ENCODE data around the gene EFCAB9. TPM values are rescaled to one million over a fixed set of nuclear protein-coding genes. Genes with fewer than 3 reads are reported as not detected.

Gene EFCAB9
- total RNA-seq, 4 donors from 2014 or later: not detected

DNA sequence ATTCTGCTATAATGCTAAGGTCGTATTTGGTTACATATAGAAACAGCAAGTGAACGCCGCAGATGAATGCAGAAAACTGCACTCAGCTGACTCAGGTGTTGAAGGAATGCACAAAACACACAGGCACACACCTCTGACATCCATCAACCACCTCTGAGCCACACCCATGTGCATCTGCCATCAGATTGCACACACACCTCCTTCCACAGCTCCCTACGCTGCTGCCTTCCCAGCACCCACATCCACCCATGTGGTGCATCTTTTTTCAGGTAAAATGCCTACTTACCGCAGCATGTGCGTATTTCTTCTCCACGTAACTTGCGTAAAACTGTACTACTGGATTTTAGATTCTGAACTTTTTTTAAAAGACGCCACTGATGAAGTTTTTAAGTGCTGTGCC lies 13.0 kb upstream of the EFCAB9 start:
- H3K27me3 ChIP-seq: no peaks in the 10 kb centered on the region
- no peaks in the 10 kb centered on the region for H3K9me3 ChIP-seq
- H3K4me1 ChIP-seq: peaks cover 9 to 65% (median 16%) of the 10 kb centered on the region in 3 donors
- intact Hi-C loops (cut with DNase I): no loop called here
- H3K27ac ChIP-seq: no peak overlapping the region
- DNase-seq: no peak
- TF ChIP-seq, protein P1, sequence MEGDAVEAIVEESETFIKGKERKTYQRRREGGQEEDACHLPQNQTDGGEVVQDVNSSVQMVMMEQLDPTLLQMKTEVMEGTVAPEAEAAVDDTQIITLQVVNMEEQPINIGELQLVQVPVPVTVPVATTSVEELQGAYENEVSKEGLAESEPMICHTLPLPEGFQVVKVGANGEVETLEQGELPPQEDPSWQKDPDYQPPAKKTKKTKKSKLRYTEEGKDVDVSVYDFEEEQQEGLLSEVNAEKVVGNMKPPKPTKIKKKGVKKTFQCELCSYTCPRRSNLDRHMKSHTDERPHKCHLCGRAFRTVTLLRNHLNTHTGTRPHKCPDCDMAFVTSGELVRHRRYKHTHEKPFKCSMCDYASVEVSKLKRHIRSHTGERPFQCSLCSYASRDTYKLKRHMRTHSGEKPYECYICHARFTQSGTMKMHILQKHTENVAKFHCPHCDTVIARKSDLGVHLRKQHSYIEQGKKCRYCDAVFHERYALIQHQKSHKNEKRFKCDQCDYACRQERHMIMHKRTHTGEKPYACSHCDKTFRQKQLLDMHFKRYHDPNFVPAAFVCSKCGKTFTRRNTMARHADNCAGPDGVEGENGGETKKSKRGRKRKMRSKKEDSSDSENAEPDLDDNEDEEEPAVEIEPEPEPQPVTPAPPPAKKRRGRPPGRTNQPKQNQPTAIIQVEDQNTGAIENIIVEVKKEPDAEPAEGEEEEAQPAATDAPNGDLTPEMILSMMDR (IDR thresholded peaks at IDR 0.05): no peak
- no peak for TF ChIP-seq POLR2A (IDR thresholded peaks at IDR 0.05)
- 92% methylated on average over 9 of the region's 9 CpGs for WGBS, 2 donors
- no peak overlapping the region for H3K4me3 ChIP-seq
- no peaks in the 10 kb centered on the region for H3K36me3 ChIP-seq

DNA sequence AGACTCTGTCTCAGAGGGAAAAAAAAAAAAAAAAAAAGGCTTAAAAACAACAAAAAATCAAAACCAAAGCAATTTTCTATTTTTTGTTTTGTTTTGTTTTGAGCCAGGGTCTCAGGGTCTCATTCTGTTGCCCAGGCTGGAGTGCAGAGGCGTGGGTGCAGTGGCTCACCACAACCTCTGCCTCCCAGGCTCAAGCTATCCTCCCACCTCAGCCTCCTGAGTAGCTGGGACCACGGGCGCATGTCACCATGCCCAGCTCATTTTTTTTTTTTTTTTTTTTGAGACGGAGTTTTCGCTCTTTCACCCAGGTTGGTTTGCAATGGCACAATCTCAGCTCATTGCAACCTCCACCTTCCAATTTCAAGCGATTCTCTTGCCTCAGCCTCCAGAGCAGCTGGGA lies 11.7 kb upstream of the EFCAB9 start:
- no peak for DNase-seq
- no peak for TF ChIP-seq POLR2A (IDR thresholded peaks at IDR 0.05)
- TF ChIP-seq, protein P1 (IDR thresholded peaks at IDR 0.05): no peak
- Histone ChIP-seq H3K9me3 (no peaks in the 10 kb centered on the region), H3K4me1 (peaks cover 22 to 68% (median 29%) of the 10 kb centered on the region in 3 donors), H3K4me3 (no peak overlapping the region), H3K27me3 (no peaks in the 10 kb centered on the region), H3K36me3 (no peaks in the 10 kb centered on the region), H3K27ac (no peak overlapping the region)
- intact Hi-C loops (cut with DNase I): no loop called here
- WGBS, 2 donors: 82 to 95% methylated on average over 5 to 6 of the region's 6 CpGs

DNA sequence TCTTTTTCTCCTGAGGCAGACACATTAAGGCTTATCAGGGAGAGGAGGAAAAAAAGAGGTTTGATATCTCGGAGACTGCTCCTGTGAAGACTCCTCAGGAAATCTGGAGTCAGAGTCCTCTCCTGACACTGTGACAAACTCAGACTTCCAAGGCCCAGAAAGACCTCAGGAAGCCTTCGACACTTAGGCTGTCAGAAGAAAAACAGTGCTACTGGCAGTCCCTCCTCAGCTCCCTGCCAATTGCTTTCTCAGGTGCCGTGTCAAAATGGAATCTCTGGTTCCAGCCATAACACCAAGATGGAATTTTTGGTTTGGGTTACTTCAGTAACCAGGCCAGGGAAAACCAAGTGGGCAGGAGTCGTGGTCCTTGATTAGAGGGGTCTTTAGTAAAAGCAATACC lies 10.1 kb upstream of the EFCAB9 start:
- H3K4me1 ChIP-seq: peaks cover 22 to 69% (median 30%) of the 10 kb centered on the region in 3 donors
- H3K9me3 ChIP-seq: no peaks in the 10 kb centered on the region
- DNase-seq: no peak
- no peaks in the 10 kb centered on the region for H3K27me3 ChIP-seq
- no peaks in the 10 kb centered on the region for H3K36me3 ChIP-seq
- H3K4me3 ChIP-seq: no peak overlapping the region
- H3K27ac ChIP-seq: peak overlapping the region in 2 of 4 donors; percentile 34 to 89
- 84 to 91% methylated on average over 4 of the region's 4 CpGs for WGBS, 2 donors
- intact Hi-C loops (cut with DNase I): no loop called here
- no peak for TF ChIP-seq POLR2A (IDR thresholded peaks at IDR 0.05)
- TF ChIP-seq, protein P1 (IDR thresholded peaks at IDR 0.05): no peak

GRCh38 chr5:172185096-172185461 lies 8.9 kb upstream of the EFCAB9 start:
- 64 to 66% methylated on average over 10 of the region's 10 CpGs for WGBS, 2 donors
- peaks cover 22 to 62% (median 23%) of the 10 kb centered on the region in 3 donors for H3K4me1 ChIP-seq
- TF ChIP-seq, protein P1 (IDR thresholded peaks at IDR 0.05): no peak
- TF ChIP-seq POLR2A (IDR thresholded peaks at IDR 0.05): no peak
- intact Hi-C loops (cut with DNase I): loop anchor here (5.0 kb wide), 1 partner anchor 78 kb away; no protein-coding TSS in a partner anchor
- peak overlapping the region; percentile 27 to 92 (median 85) for H3K27ac ChIP-seq
- peaks cover 0 to 7% (median 0%) of the 10 kb centered on the region in 4 donors for H3K27me3 ChIP-seq
- peak overlapping the region in 3 of 4 donors; percentile 59 to 87 (median 84) for H3K4me3 ChIP-seq
- H3K9me3 ChIP-seq: no peaks in the 10 kb centered on the region
- H3K36me3 ChIP-seq: no peaks in the 10 kb centered on the region
- no peak for DNase-seq

DNA sequence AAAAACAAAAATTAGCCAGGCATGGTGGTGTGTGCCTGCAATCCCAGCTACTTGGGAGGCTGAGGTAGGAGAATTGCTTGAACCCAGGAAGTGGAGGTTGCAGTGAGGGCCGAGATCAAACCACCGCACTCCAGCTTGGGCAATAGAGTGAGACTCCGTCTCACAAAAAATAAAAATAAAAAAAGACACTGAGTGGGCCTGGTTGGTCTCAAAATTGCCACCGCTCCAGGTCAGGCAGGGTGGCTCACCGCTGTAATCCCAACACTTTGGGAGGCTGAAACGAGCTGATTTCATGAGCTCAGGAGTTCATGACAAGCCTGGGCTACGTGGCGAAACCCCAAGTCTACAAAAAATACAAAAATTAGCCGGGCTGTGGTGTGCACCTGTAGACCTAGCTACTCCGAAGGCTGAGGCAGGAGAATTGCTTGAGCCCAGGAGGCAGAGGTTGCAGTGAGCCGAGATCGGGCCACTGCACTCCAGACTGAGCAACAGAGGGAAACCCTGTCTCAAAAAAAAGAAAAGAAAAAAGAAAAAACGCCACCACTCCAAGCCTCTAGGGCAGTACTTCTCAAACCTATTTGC lies 7.8 kb upstream of the EFCAB9 start:
- peak overlapping the region; percentile 27 to 92 (median 90) for H3K27ac ChIP-seq
- TF ChIP-seq, protein P1 (IDR thresholded peaks at IDR 0.05): no peak
- no peak for TF ChIP-seq POLR2A (IDR thresholded peaks at IDR 0.05)
- peaks cover 0 to 7% (median 0%) of the 10 kb centered on the region in 4 donors for H3K27me3 ChIP-seq
- H3K4me3 ChIP-seq: peak overlapping the region; percentile 48 to 87 (median 72)
- WGBS, 2 donors: 71% methylated on average over 11 to 13 of the region's 13 CpGs
- H3K4me1 ChIP-seq: peaks cover 22 to 52% (median 22%) of the 10 kb centered on the region in 3 donors
- intact Hi-C loops (cut with DNase I): loop anchor here (5.0 kb wide), 1 partner anchor 79 kb away; no protein-coding TSS in a partner anchor
- DNase-seq: no peak
- H3K36me3 ChIP-seq: no peaks in the 10 kb centered on the region
- H3K9me3 ChIP-seq: no peaks in the 10 kb centered on the region
